ENCODE results near the gene FHAD1. TPM values are rescaled to one million over a fixed set of nuclear protein-coding genes. Genes with fewer than 3 reads are reported as not detected.
"Not testable (repeated sequence)": the region's sequence is repeated elsewhere in the genome, so short reads cannot be mapped to it uniquely, and the experiment has no call there.

The FHAD1 gene
- total RNA-seq, 2 donors from 2014 or later, result 0.27 to 6.5 TPM

DNA sequence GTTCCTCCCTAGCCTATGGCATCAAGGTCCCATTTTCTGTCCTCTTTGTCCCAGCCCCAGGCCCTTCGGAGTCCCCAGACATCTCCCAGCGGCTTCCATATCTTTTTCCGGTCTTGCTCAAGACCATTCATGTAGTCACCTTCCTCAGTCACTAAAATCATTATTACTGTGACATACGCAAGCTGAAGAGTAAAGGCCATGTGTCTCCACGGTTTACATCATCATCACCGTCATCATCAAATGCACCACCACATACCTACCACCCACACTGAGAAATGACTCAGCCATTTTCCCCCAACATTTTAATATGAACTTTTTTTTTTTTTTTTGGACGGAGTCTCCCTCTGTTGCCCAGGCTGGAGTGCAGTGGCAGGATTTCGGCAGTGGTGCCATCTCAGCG lies 43.4 kb downstream of the FHAD1 start:
- H3K4me3 ChIP-seq, result no peak overlapping the region
- DNase-seq (ENCODE audit: low spot score), result no peak
- no peaks in the 10 kb centered on the region for H3K36me3 ChIP-seq
- no peaks in the 10 kb centered on the region for H3K9me3 ChIP-seq
- intact Hi-C loops (cut with DNase I), result no loop called here
- no peaks in the 10 kb centered on the region for H3K27me3 ChIP-seq (replicated peaks; ENCODE audit: insufficient read depth)
- no peaks in the 10 kb centered on the region for H3K4me1 ChIP-seq (replicated peaks)
- no peak overlapping the region for H3K27ac ChIP-seq
- TF ChIP-seq POLR2AphosphoS5 (IDR thresholded peaks at IDR 0.05), result no peak
- TF ChIP-seq POLR2A (IDR thresholded peaks at IDR 0.05), result no peak
- TF ChIP-seq, protein P1, sequence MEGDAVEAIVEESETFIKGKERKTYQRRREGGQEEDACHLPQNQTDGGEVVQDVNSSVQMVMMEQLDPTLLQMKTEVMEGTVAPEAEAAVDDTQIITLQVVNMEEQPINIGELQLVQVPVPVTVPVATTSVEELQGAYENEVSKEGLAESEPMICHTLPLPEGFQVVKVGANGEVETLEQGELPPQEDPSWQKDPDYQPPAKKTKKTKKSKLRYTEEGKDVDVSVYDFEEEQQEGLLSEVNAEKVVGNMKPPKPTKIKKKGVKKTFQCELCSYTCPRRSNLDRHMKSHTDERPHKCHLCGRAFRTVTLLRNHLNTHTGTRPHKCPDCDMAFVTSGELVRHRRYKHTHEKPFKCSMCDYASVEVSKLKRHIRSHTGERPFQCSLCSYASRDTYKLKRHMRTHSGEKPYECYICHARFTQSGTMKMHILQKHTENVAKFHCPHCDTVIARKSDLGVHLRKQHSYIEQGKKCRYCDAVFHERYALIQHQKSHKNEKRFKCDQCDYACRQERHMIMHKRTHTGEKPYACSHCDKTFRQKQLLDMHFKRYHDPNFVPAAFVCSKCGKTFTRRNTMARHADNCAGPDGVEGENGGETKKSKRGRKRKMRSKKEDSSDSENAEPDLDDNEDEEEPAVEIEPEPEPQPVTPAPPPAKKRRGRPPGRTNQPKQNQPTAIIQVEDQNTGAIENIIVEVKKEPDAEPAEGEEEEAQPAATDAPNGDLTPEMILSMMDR (IDR thresholded peaks at IDR 0.05), result no peak
- 93% methylated on average over 9 of the region's 9 CpGs for WGBS

DNA sequence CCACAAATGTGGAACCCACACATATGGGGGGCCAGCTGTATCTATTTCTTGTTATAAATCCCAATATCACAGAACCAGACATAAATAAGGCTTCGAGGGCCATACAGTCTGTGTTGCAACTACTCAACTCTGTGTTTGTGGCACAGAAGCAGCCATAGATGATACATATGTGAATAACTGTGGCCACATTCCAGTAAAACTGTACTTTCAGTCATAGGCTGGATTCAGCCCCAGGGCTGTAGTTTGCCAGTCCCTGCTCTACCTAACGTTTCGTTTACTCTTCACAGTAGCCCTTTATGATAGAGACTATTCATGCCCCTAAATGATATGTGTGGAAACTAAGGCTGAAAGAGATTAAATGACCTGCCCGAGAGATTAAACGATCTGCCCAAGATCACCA lies 48.7 kb downstream of the FHAD1 start:
- no peak for TF ChIP-seq POLR2AphosphoS5 (IDR thresholded peaks at IDR 0.05)
- TF ChIP-seq, protein P1 (IDR thresholded peaks at IDR 0.05), result no peak
- TF ChIP-seq POLR2A (IDR thresholded peaks at IDR 0.05), result no peak
- H3K27me3 ChIP-seq (replicated peaks; ENCODE audit: insufficient read depth), result no peaks in the 10 kb centered on the region
- H3K4me1 ChIP-seq (replicated peaks), result no peaks in the 10 kb centered on the region
- H3K9me3 ChIP-seq, result no peaks in the 10 kb centered on the region
- no peaks in the 10 kb centered on the region for H3K36me3 ChIP-seq
- no peak for DNase-seq (ENCODE audit: low spot score)
- WGBS, result 59% methylated on average over 5 of the region's 5 CpGs
- no peak overlapping the region for H3K27ac ChIP-seq
- no peak overlapping the region for H3K4me3 ChIP-seq
- intact Hi-C loops (cut with DNase I), result no loop called here

DNA sequence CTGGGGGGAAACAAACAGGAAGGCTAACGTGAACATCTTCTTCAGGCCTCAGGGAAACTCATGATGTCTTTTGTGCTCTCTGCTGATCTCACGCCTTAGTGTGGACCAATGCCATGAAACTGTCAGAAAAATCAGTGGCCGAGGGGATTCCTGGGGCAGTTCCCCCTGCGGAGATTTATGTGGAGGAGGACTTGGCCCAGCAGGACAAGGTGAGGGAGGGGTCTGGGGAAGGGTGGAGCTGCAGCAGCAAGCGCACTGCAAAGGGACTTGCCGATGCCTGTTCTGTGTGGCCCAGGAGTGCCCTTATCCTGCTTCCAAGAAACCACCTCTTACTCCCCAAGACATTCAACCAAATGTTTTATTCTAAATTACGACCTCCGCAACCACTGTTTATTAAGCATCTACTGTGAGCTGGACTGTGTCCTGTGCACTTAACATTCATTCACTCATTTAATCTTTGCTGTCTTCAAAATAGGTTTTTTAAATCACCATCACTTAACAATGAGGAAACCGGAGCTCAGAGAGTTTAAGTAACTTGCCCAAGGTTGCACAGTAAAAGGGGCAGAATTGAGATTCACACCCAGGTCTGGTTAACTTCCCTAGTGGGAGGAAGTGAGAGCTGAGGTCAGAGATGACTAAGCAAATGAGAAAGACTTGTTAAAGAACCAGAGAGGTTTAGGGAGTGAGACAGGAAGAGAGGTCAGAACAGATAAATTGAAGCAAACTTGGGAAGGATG lies 49.7 kb downstream of the FHAD1 start:
- no peaks in the 10 kb centered on the region for H3K36me3 ChIP-seq
- WGBS, result 40% methylated on average over 9 of the region's 9 CpGs
- no peaks in the 10 kb centered on the region for H3K9me3 ChIP-seq
- H3K4me1 ChIP-seq (replicated peaks), result no peaks in the 10 kb centered on the region
- no peak for DNase-seq (ENCODE audit: low spot score)
- no peak overlapping the region for H3K4me3 ChIP-seq
- no peak overlapping the region for H3K27ac ChIP-seq
- no peaks in the 10 kb centered on the region for H3K27me3 ChIP-seq (replicated peaks; ENCODE audit: insufficient read depth)
- intact Hi-C loops (cut with DNase I), result no loop called here
- no peak for TF ChIP-seq POLR2A (IDR thresholded peaks at IDR 0.05)
- TF ChIP-seq, protein P1 (IDR thresholded peaks at IDR 0.05), result no peak
- no peak for TF ChIP-seq POLR2AphosphoS5 (IDR thresholded peaks at IDR 0.05)

DNA sequence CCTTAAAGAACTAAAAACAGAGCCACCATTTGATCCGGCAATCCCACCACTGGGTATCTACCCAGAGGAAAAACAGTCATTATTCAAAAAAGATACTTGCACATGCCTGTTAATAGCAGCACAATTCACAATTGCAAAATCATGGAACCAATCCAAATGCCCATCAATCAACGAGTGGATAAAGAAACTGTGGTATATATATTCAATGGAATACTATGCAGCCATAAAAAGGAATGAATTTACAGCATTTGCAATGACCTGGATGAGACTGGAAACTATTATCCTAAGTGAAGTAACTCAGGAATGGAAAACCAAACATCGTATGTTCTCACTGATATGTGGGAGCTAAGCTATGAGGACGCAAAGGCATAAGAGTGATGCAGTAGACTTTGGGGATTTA lies 51.0 kb downstream of the FHAD1 start:
- H3K27me3 ChIP-seq (replicated peaks; ENCODE audit: insufficient read depth); H3K4me1 ChIP-seq (replicated peaks); intact Hi-C loops (cut with DNase I); H3K9me3 ChIP-seq; H3K4me3 ChIP-seq; DNase-seq (ENCODE audit: low spot score); H3K36me3 ChIP-seq; H3K27ac ChIP-seq: not testable (repeated sequence)
- 95% methylated on average over 4 of the region's 4 CpGs for WGBS

DNA sequence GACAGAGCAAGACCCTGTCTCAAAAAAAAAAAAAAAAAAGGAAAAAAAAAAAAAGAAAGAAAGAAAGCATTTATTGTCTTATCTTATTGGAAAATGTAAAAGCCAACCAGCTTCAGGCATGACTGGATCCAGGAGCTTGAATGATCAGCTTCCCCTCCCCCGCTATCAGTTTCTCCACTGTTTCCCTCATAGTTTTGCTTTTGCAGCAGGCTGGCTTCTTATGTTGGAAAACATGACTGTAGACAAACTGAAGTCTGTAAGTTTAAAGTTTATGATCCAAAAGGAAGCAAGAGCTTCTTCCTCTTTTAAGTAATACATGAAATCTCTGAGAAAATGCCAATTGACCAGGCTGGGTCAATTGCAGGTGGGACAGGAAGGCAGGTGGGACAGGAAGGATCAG lies 52.2 kb downstream of the FHAD1 start:
- Histone ChIP-seq H3K9me3 (no peaks in the 10 kb centered on the region), H3K27me3 (replicated peaks; ENCODE audit: insufficient read depth) (no peaks in the 10 kb centered on the region), H3K36me3 (no peaks in the 10 kb centered on the region), H3K27ac (no peak overlapping the region), H3K4me3 (no peak overlapping the region), H3K4me1 (replicated peaks) (no peaks in the 10 kb centered on the region)
- no peak for TF ChIP-seq POLR2AphosphoS5 (IDR thresholded peaks at IDR 0.05)
- TF ChIP-seq POLR2A (IDR thresholded peaks at IDR 0.05), result no peak
- TF ChIP-seq, protein P1 (IDR thresholded peaks at IDR 0.05), result no peak
- WGBS, result 89% methylated on average over 1 of the region's 1 CpG
- intact Hi-C loops (cut with DNase I), result no loop called here
- no peak for DNase-seq (ENCODE audit: low spot score)

Measured in prostate gland (tissue), 2 donors.